GM12878 (cell line): ENCODE measurements around the gene RNF40. TPM values are rescaled to one million over a fixed set of nuclear protein-coding genes. Genes with fewer than 3 reads are reported as not detected.

Source experiments
- ATAC-seq: fragments of 200-7000 bp; cut with Tn5 transposase; 3 replicates; pipeline ENCODE4 v1.9.1; 2020; ENCODE audit warnings: mild to moderate bottlenecking, moderate library complexity
- BruUV-seq: library from RNA; stranded (reverse); fragments of 400-500 nt; replicated peaks from 2 replicates; lab custom pipeline; 2021; lab: Mats Ljungman, UMichigan
- CTCF ChIA-PET: fragments of 300-600 bp; sonication (Branson Sonifier 250); formaldehyde crosslinking; extraction: SDS; loops from one replicate; lab custom pipeline; 2021; ENCODE audit warnings: inconsistent platforms; lab: Yijun Ruan, JAX
- POLR2A ChIA-PET: fragments of 350-600 bp; formaldehyde crosslinking; extraction: SDS; loops from one replicate; lab custom pipeline; 2021; ENCODE audit warnings: inconsistent platforms; lab: Charles Lee
- RAD21 ChIA-PET: fragments of 300-600 bp; sonication (Branson Sonifier 250); formaldehyde crosslinking; loops from one replicate; lab custom pipeline; 2023; ENCODE audit warnings: antibody characterized with exemption; ENCODE audit not compliant: unreplicated experiment; lab: Charles Lee
- SMC1A ChIA-PET: fragments of 300-600 bp; sonication (Branson Sonifier 250); formaldehyde crosslinking; loops from one replicate; lab custom pipeline; 2023; ENCODE audit not compliant: unreplicated experiment, uncharacterized antibody; lab: Charles Lee
- DNase-seq: peaks from one replicate; pipeline ENCODE4 v3.0.0-alpha.2; 2011; ENCODE audit warnings: low read depth, low spot score
- FAIRE-seq: peaks from 3 replicates; lab custom pipeline; 2011; peaks lifted over from hg19 to GRCh38; lab: Jason Lieb, UNC
- H2AFZ ChIP-seq: 2 replicates; pipeline ENCODE4 v1.6.0; 2011; ENCODE audit warnings: low read depth, low read length, control low read depth; ENCODE audit not compliant: control insufficient read depth
- H3K27ac ChIP-seq: 2 replicates; pipeline ENCODE4 v1.5.1; 2011; ENCODE audit warnings: control low read depth; ENCODE audit not compliant: control insufficient read depth, insufficient read depth
- H3K27me3 ChIP-seq, 2 experiments: replicated peaks in 1 of 2; 2 replicates each; pipeline versions ENCODE4 v1.6.0 to v1.6.1; 2011; ENCODE audit warnings: low read length in 1 of 2; ENCODE audit not compliant: control insufficient read depth in 2 of 2, insufficient read depth in 2 of 2
- H3K36me3 ChIP-seq, 2 experiments: 2 replicates each; pipeline ENCODE4 v1.5.1; 2011; ENCODE audit warnings: low read length in 1 of 2; ENCODE audit not compliant: control insufficient read depth in 2 of 2, insufficient read depth in 2 of 2
- H3K4me1 ChIP-seq: 2 replicates; pipeline ENCODE4 v1.6.1; 2011; ENCODE audit warnings: mild to moderate bottlenecking, low read length, moderate library complexity, mixed read lengths; ENCODE audit not compliant: control insufficient read depth, insufficient read depth
- H3K4me2 ChIP-seq: 2 replicates; pipeline ENCODE4 v1.6.0; 2011; ENCODE audit warnings: control low read depth; ENCODE audit not compliant: control insufficient read depth, insufficient read depth
- H3K4me3 ChIP-seq: fragments of 200-600 bp; sonication (generic); 2 replicates; pipeline ENCODE4 v1.5.1; 2016
- H3K79me2 ChIP-seq: 2 replicates; pipeline ENCODE4 v1.6.0; 2011; ENCODE audit warnings: low read length; ENCODE audit not compliant: control insufficient read depth, insufficient read depth
- H3K9ac ChIP-seq: 2 replicates; pipeline ENCODE4 v1.8.0; 2011; ENCODE audit warnings: low read length, control low read depth, mixed read lengths; ENCODE audit not compliant: control insufficient read depth, insufficient read depth
- H3K9me3 ChIP-seq: replicated peaks from 3 replicates; pipeline ENCODE4 v1.5.1; 2011; ENCODE audit warnings: mild to moderate bottlenecking, low read length; ENCODE audit not compliant: control insufficient read depth, insufficient read depth
- H4K20me1 ChIP-seq: 2 replicates; pipeline ENCODE4 v1.6.0; 2011; ENCODE audit not compliant: control insufficient read depth, insufficient read depth
- BACH1 ChIP-seq: fragments of 450-650 bp; IDR thresholded peaks from 2 replicates; pipeline ENCODE4 v1.6.1; 2017; ENCODE audit warnings: mild to moderate bottlenecking, borderline replicate concordance
- CEBPB ChIP-seq, 2 experiments: fragments of 150-350 bp in 1 of 2; IDR thresholded peaks; 2 replicates each; pipeline ENCODE4 v1.6.1; 2012 to 2014; ENCODE audit warnings: low read depth in 2 of 2, low read length in 2 of 2, borderline replicate concordance in 1 of 2, inconsistent platforms in 1 of 2
- CHD1 ChIP-seq: IDR thresholded peaks from 2 replicates; pipeline ENCODE4 v1.6.1; 2012; ENCODE audit warnings: low read depth, low read length, improper control_type of control experiment
- DPF2 ChIP-seq: fragments of 450-650 bp; IDR thresholded peaks from 2 replicates; pipeline ENCODE4 v1.6.1; 2017; ENCODE audit warnings: mild to moderate bottlenecking
- EP300 ChIP-seq, 2 experiments: fragments of 150-350 bp in 1 of 2; IDR thresholded peaks; 2 replicates each; pipeline ENCODE4 v1.6.1; 2011 to 2012; ENCODE audit warnings: low read depth in 2 of 2, low read length in 2 of 2, borderline replicate concordance in 1 of 2, improper control_type of control experiment in 1 of 2, inconsistent platforms in 1 of 2; ENCODE audit not compliant: control insufficient read depth in 1 of 2
- FOXM1 ChIP-seq: IDR thresholded peaks from 2 replicates; pipeline ENCODE4 v1.6.1; 2012; ENCODE audit warnings: low read depth, mild to moderate bottlenecking, inconsistent platforms, low read length, moderate library complexity
- GABPA ChIP-seq: IDR thresholded peaks from 2 replicates; pipeline ENCODE4 v1.6.1; 2014; ENCODE audit warnings: antibody characterized with exemption, low read depth, mild to moderate bottlenecking, inconsistent platforms
- IKZF2 ChIP-seq, 2 experiments: fragments of 450-650 bp; IDR thresholded peaks; 2 replicates each; pipeline ENCODE4 v1.6.1; 2017; ENCODE audit warnings: mild to moderate bottlenecking in 2 of 2, moderate library complexity in 2 of 2
- PAX8 ChIP-seq: fragments of 450-650 bp; IDR thresholded peaks from 2 replicates; pipeline ENCODE4 v1.6.1; 2017; ENCODE audit warnings: mild to moderate bottlenecking, moderate library complexity
- TCF12 ChIP-seq: IDR thresholded peaks from 2 replicates; pipeline ENCODE4 v1.6.1; 2011; ENCODE audit warnings: low read depth, mild to moderate bottlenecking, low read length
- YY1 ChIP-seq: IDR thresholded peaks from 2 replicates; pipeline ENCODE4 v1.6.1; 2011; ENCODE audit warnings: low read depth, mild to moderate bottlenecking, low read length
- ZBTB4 ChIP-seq: fragments of 450-650 bp; formaldehyde crosslinking; IDR thresholded peaks from 2 replicates; pipeline ENCODE4 v1.4.0; 2022; ENCODE audit warnings: mild to moderate bottlenecking, moderate library complexity
- WGBS: methylation state at CpG from one replicate; pipeline ENCODE4 v1.1.6; 2016; ENCODE audit warnings: low lambda C conversion rate; ENCODE audit not compliant: insufficient replicate concordance, insufficient coverage; ENCODE audit errors: missing lambda C conversion rate; 5-methylcytosine and 5-hydroxymethylcytosine counted together
- in situ Hi-C: fragments of 300-500 bp; cut with MboI; formaldehyde crosslinking; loops from 9 replicates; pipeline ENCODE4 v1.14.3; 2018; ENCODE audit warnings: mixed read lengths
- intact Hi-C: fragments of 100-400 bp; cut with micrococcal nuclease; formaldehyde crosslinking; loops from one replicate; pipeline ENCODE4 v1.14.2; 2022; ENCODE audit not compliant: unreplicated experiment
- polyA plus RNA-seq, 11 experiments: library from polyadenylated mRNA; depleted of rRNA in 4 of 11; unstranded in 6 of 11; stranded (reverse) in 5 of 11; fragments of >200 nt; fragmentation: Nextera tagmentation in 4 of 11; fragmentation: Illumina TruSeq in 1 of 11; extraction: Ambion mirVana in 4 of 11; extraction: Trizol in 1 of 11; gene quantifications; 1 replicate in 1 of 11; 2 replicates in 10 of 11; pipeline versions ENCODE4 v1.2.1 to v1.2.3, GENCODE V29; 2011 to 2016; ENCODE audit warnings: inconsistent platforms in 2 of 11, missing spikeins in 2 of 11, low read depth in 1 of 11
- total RNA-seq, 4 experiments: library from RNA; depleted of rRNA in 3 of 4; stranded (reverse); fragments of >200 nt in 3 of 4; fragmentation: Illumina TruSeq in 1 of 4; extraction: Trizol in 1 of 4; gene quantifications; 2 replicates each; pipeline versions ENCODE4 v1.2.1 to v1.2.3, GENCODE V29; 2013 to 2021

Gene RNF40
- total and polyA plus RNA-seq, 10 of the 15 experiments (the other 5 are each of a cell fraction or from before 2014, with no cell fraction given), result 3.7 to 97.6 (median 58.4) TPM

GRCh38 chr16:30786115-30786935 lies 24.2 kb downstream of the RNF40 start:
- peak; percentile 55 for ATAC-seq
- Histone ChIP-seq H3K79me2 (no peaks in the 10 kb centered on the region), H3K4me3 (no peak overlapping the region; the same call in 1 of the 2 replicates), H4K20me1 (no peaks in the 10 kb centered on the region), H2AFZ (no peak overlapping the region; the same call in 1 of the 2 replicates), H3K4me2 (peak overlapping the region; percentile 59; the same call in 1 of the 2 replicates), H3K36me3 (no peaks in the 10 kb centered on the region), H3K9ac (peak overlapping the region; percentile 20; the same call in 1 of the 2 replicates), H3K4me1 (no peaks in the 10 kb centered on the region), H3K27me3 (peaks cover 0 to 3% of the 10 kb centered on the region in 2 experiments; a peak in 2 of 4 replicates), H3K9me3 (no peaks in the 10 kb centered on the region), H3K27ac (no peak overlapping the region)
- SMC1A ChIA-PET, result interaction anchor here (1.7 kb wide), 1 partner anchor 27 kb away, joined by 3 read pairs; no protein-coding TSS in a partner anchor
- intact Hi-C loops, result no loop called here
- BruUV-seq, result no TSS peak
- FAIRE-seq, result no peak
- RAD21 ChIA-PET, result no interaction called here
- TF ChIP-seq GABPA, result no peak
- TF ChIP-seq YY1, result 0 out of 2 replicates have a peak, but pooled peaks have one; percentile 26
- CTCF ChIA-PET, result interaction anchor here (0.6 kb wide), 1 partner anchor 12 kb away, joined by 3 read pairs; no protein-coding TSS in a partner anchor
- no peak for DNase-seq
- 33% methylated on average over 23 of the region's 57 CpGs for WGBS
- POLR2A ChIA-PET, result no interaction called here
- in situ Hi-C loops, result no loop called here

DNA sequence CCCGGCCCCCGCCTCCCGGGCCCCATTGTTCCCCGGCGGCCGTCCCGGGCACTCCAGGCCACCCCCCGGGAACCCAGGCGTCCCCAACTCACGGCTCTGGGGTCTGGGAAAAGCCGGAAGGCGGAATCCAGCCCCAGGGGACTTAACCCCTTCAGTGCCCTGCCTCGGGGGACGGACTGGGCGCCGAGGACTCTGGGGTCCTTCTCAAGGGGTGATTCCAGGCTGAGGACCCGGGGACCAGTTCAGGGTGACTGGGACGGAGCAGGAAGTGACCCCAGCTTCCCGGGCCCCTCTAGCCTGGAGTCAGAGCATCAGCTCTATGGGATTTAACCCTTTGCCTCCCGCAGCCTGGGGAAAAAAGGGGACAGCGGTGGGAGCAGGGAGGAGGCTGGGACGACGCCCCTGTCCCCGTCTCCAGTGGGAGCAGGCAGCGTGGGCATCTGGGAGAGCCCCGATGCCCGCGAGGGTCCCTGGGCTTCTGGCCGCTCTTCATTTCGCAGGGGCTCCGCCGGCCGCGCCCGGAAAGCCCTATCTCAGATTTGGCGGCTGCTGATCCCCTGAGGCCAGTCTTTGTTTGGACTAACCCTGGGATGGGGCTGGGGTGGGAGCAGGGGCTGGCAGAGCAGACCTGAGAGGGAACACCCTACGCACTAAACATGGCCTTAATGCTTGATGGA lies 25.0 kb downstream of the RNF40 start, which contains the start of gene ZNF629:
ZNF629 (minus strand) TSS at position 270 of the 677 bp plus-strand sequence. CDS start 2,723 bp downstream, outside the sequence.
- WGBS, result 4% methylated on average over 29 of the region's 37 CpGs
- ChIA-PET CTCF (no interaction called here), SMC1A (interaction anchor here (0.6 kb wide), 1 partner anchor 114 kb away, joined by 3 read pairs; no protein-coding TSS in a partner anchor), RAD21 (no interaction called here), POLR2A (no interaction called here)
- DNase-seq (no peak), FAIRE-seq (no peak), ATAC-seq (peak; percentile 28; the same call in 2 of the 3 replicates)
- Histone ChIP-seq H3K9me3 (no peaks in the 10 kb centered on the region), H3K4me3 (peak within 1 kb of the TSS; percentile 63), H4K20me1 (no peaks in the 10 kb centered on the region), H3K27me3 (peaks cover 0 to 3% of the 10 kb centered on the region in 2 experiments; a peak in 2 of 4 replicates), H3K9ac (peak within 1 kb of the TSS; percentile 59; the same call in 1 of the 2 replicates), H3K27ac (no peak within 1 kb of the TSS), H3K36me3 (no peaks in the 10 kb centered on the region), H3K4me1 (no peaks in the 10 kb centered on the region), H3K79me2 (no peaks in the 10 kb centered on the region), H3K4me2 (peak within 1 kb of the TSS; percentile 59), H2AFZ (peak within 1 kb of the TSS; percentile 49)
- in situ Hi-C loops (no loop called here), intact Hi-C loops (no loop called here)
- no TSS peak for BruUV-seq
- no peak for TF ChIP-seq FOXM1
- TF ChIP-seq ZBTB4 (CRISPR knock-in tag), result no peak
- TF ChIP-seq TCF12, result 0 out of 2 replicates have a peak, but pooled peaks have one; percentile 11
- TF ChIP-seq CEBPB (IDR thresholded peaks at IDR 0.05; ENCODE audit: borderline replicate concordance in 1 of 2, low read depth in 2 of 2, low read length in 2 of 2), result no peak
- TF ChIP-seq DPF2, result 0 out of 2 replicates have a peak, but pooled peaks have one; percentile 31
- TF ChIP-seq CHD1, result no peak
- TF ChIP-seq PAX8, result no peak
- no peak for TF ChIP-seq IKZF2 (IDR thresholded peaks at IDR 0.05)
- no peak for TF ChIP-seq EP300 (IDR thresholded peaks at IDR 0.05; ENCODE audit: borderline replicate concordance in 1 of 2, control insufficient read depth in 1 of 2, low read depth in 2 of 2, low read length in 2 of 2)
- TF ChIP-seq BACH1, result no peak
